Activated CD4-positive, alpha-beta T cell treated with anti-CD3 and anti-CD28 coated beads, Interleukin-2, amount 50 U/mL, for 1 hour (primary cell): Measurements from ENCODE around the gene ALOX12B.
"Not testable (repeated sequence)": the region's sequence is repeated elsewhere in the genome, so short reads cannot be mapped to it uniquely, and the experiment has no call there.

Experiments
- DNase-seq: peaks from one replicate; pipeline ENCODE4 v3.0.0-alpha.2; 2020

Gene ALOX12B

GRCh38 chr17:8041979-8042378, 45.5 kb downstream of the ALOX12B start:
- DNase-seq = no peak

GRCh38 chr17:8041249-8041928, 46.1 kb downstream of the ALOX12B start:
- peak; percentile 29 for DNase-seq

- DNase-seq = no peak
These were observed 47.8 kb downstream of the ALOX12B start for GRCh38 chr17:8039611-8040168.

GRCh38 chr17:8038954-8039610, 48.4 kb downstream of the ALOX12B start, which contains the start of gene ALOX15B:
TSS of gene ALOX15B (plus strand) at chr17:8039059. CDS start at chr17:8039156, 97 bp downstream.
- no peak for DNase-seq

- DNase-seq = no peak
These were observed 55.1 kb downstream of the ALOX12B start for GRCh38 chr17:8032442-8032841.

GRCh38 chr17:8031950-8032349, 55.6 kb downstream of the ALOX12B start:
- no peak for DNase-seq

- DNase-seq = no peak
These were observed 56.3 kb downstream of the ALOX12B start for GRCh38 chr17:8031261-8031661.

- DNase-seq = no peak
These were observed 58.4 kb downstream of the ALOX12B start for GRCh38 chr17:8029121-8029520.

- no peak for DNase-seq
These were observed 62.2 kb downstream of the ALOX12B start for GRCh38 chr17:8025176-8025911.

- not testable (repeated sequence) for DNase-seq
These were observed 63.4 kb downstream of the ALOX12B start for GRCh38 chr17:8024161-8024560.
